HG02970 (cell line): ENCODE data around the gene CNBP.
"Not testable (repeated sequence)": the region's sequence is repeated elsewhere in the genome, so short reads cannot be mapped to it uniquely, and the experiment has no call there.

Experiments
- ATAC-seq: cut with Tn5 transposase; IDR thresholded peaks from one replicate; pipeline ENCODE4 v1.9.1; 2021; ENCODE audit warnings: mild to moderate bottlenecking, moderate library complexity, moderate number of reproducible peaks; ENCODE audit not compliant: unreplicated experiment, low FRiP score

CNBP gene

DNA sequence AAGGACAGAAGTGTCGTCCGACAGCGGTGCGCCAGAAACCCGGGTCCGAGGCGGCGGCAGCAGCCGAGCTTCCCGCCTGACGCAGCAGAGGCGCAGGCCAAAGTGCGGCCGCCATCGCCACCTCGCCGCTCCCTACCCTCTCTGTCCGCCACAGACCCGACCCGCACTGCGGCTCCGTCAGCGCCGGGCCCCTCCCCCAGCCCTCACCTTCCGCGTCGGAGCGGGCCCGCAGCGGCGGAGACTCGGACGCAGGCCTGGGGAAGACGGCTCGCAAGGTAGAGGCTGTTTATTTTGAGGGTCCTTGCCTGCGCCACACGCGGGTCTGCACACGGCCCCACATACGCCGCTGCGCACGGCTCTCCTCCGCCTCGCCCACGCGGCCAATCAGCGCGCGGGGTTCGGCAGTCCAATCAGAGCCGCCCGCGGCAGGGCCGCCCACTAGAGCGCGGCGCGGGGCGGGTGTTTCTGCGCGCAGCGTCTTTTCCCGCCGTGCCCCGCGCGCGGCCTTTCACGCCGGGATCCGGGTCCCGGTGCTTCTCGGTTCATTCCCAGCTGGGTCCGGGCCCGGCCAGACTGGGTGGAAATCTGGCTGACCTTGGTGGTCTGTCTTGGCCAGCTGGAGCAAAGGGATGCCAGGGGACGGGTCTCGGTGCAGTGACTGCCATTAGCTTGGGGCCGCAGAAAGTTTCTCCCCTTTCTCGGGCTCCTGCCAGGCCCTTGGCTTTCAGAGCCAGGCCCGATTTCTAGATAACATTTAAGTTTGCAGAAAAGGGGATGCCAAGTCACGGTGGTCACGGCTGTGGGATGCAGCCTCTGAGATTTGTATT is at the start of gene CNBP:
CNBP (minus strand) TSS at position 328 of the 827 bp plus-strand sequence. CDS start 12,139 bp downstream, outside the sequence.
- ATAC-seq, result peak; percentile 90

DNA sequence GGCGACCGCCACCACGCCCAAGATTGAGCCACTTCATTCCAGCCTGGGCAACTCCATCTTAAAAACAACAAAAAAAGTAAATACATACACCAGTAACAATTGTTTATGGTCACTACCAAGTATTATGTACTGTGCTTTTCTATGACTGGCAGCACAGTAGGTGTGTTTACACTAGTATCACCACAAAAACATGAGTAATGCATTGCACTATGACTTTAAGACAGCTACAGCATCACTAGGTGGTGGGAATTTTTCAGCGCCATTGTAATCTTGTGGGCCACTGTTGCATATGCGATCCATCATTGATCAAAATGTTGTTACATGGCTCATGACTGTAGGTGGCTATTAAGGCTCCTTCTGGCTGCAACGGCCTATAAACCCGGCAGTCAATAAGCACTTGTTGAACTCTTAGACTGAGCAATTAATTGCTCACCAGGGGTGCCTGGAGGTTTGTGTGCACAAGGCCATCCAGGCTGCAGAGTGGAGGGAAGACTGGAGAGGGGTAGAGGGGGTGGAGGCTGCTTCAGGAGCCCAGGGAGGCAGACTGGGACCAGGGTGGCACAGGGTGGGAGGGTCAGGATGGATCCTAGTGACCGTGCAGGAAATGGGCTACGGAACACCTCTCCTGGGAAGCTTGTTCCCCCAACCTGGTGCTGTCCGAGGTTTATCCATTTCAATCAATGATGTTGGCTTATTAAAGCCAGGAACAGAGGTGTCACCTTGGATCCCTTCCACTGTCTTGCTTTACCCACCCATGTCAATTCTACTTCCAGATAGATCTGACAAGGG is 47.8 kb upstream of the CNBP start:
- ATAC-seq, result no peak

DNA sequence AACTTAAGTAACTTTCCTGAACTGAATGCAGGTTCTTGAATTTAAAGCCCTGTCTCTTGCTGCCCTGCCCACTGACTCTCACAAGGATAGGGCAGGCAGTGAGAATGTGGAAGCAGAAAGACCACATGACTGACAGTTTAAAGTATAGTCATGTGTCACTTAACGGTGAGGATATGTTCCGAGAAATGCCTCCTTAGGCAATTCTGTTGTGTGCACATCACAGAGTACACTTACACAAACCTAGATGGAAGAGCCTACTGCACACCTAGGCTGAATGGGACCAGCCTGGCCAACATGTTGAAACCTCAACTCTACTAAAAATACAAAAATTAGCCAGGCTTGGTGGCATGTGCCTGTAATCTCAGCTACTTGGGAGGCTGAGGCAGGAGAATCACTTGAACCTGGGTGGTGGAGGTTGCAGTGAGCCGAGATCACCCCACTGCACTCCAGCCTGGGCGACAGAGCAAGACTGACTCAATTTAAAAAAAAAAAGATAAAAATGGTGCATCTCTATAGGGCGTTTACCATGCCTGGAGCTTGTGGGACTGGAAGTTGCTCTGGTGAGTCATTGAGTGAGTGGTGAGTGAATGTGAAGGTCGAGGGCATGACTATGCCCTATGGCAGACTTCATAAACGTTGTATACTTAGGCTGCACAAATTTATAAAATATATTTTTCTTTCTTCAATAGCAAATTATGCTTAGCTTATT is 46.8 kb upstream of the CNBP start:
- no peak for ATAC-seq

DNA sequence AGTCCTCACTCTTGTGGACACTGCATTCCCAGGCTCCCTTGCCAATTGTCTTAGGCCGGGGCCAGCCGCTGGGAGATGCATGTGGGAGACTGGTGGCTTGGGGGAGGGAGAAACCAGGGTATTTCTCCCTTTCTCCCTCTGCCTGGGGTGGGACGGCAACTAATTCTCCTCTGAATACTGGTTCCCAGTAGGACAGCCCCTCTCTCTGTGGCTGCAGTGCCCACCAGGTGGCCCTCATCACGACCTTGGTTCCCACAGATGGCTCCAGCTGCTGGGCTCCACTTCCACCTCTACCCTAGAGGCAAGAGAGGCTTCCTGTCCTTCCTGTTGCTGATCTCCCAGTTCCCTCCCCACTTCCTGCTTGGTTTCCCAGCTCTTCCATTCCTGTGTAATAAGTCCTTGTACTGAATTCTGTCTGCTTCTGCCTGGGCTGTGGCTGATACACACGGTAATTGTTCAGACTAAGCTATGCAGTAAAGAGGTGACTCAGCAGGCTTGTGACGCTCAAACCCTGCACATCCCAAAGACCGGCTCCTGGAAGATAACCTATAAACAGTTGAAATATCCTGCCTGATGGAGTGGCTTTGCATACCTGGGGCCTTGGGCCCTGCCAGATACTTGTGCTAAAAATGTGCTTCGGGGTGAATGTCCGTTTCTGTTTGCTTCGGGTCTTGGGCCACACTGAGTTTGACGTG is 45.3 kb upstream of the CNBP start:
- ATAC-seq, result no peak

DNA sequence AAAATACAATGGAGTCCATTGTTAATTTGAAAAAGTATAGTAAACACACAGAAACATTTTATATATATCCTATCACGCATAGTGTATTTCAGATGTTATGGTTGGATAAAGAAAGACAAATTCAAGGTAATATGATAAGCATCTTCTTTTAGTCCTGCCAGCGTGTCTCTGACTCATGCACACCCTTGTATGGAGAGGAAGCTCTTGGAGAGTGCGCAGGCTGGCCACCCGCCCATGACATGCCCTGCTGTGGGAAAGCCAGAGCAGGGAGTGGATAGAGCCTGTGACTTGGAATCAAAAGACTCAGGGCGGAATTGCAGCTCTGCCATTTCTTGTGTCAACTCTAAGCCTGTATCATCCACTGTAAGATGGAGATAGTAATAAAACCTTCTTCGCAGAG is 42.7 kb upstream of the CNBP start:
- no peak for ATAC-seq

DNA sequence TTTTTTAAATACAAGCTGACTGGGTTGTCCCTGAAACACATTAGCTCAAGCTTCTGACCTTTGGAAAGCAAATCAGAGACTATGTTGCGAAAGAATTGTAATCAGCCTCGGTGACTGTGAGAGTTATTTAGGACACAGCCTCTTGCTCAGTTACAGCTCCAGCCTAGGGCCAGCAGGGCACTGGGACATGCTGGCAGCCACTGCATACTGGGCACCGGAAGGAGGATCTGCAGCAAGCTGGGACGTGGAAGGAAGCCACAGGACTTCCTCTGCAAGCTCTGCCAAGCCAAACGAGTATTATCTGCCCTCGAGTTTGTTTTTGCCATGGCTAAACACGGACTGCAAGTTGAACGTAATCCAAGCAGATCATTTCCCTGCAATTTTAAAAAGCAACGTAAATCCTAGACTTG is 41.3 kb upstream of the CNBP start:
- no peak for ATAC-seq

DNA sequence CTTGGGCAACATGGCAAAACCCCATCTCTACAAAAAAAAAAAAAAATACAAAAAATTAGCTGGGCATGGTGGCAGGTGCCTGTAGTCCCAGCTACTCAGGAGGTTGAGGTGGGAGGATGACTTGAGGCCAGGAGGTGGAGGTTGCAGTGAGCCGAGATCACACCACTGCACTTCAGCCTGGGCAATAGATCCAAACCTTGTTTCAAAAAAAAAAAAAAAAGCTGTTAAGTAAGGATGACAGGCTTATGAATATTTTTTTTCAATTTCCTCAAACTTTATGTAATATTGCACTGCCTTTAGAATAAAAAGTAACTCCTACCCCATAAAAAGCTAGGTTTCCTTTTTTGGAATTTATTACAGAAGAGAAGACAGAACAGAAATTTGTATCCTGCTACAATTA is 40.7 kb upstream of the CNBP start:
- ATAC-seq, result not testable (repeated sequence)

DNA sequence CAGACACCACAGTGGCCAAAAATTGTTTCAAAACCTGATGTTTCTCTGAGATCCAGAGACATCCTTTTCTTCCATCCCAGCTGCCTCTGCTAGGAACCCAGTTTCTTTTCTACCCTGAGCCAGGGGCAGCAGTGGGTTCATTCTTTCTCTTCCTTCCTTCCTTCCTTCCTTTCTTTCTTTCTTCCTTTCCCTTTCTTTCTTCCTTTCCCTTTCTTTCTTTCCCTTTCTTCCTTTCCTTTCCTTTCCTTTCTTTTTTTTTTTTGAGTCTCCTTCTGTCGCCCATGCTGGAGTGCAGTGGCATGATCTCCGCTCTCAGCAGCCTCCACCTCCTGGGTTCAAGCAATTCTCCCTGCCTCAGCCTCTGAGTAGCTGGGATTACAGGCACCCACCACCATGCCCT is 35.0 kb upstream of the CNBP start:
- ATAC-seq, result no peak

DNA sequence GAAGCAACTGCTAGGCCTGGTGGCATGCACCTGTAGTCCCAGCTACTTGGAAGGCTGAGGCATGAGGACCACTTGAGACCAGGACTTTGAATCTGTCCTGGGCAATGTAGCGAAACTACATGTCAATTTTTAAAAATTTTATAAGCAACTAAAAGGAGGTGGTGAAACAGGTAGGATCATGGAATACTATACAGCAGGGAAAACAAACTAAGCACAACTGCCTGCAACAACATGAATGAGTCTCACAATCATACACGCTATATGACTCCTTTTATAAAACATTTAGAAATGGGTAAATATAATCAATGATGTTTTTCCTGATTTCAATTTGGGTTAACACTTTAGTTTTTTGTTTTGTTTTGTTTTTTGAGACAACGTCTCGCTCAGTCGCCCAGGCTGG is 29.5 kb upstream of the CNBP start:
- no peak for ATAC-seq

DNA sequence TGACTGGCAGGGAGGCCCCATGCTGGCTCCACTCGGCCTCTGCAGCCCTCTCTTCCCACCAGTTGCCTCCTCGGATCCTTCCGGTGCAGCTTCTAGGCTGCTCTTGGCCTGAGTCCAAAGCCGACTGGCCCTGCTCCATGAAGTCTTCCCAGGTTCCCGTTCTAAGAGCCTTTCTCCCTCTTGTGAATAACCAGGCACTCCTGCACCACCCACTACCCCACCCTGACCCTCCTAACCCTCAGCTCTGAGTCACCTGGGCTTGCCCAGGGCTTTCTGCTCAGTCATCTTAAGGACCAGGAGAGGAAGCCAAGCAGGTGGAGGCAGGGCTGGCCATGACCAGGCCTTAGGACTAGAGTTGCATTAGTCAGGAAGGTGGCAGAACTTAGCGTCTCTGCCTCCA is 28.1 kb upstream of the CNBP start:
- ATAC-seq, result no peak

DNA sequence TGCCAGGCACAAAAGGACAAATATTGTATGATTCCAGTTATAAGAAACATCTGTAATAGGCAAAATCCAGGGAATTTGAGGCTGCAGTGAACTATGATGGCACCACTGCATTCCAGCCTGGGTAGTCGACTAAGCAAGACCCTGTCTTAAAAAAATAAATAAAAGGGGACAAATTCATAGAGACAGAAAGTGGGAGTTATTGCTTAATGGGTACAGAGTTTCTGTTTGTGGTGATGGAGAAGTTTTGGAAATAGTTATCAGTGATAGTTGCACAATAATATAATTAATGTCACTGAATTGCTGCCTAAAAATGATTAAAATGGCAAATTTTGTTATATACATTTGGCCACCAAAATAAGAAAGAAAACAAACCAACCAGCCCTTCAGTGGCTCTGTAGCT is 27.6 kb upstream of the CNBP start:
- no peak for ATAC-seq

DNA sequence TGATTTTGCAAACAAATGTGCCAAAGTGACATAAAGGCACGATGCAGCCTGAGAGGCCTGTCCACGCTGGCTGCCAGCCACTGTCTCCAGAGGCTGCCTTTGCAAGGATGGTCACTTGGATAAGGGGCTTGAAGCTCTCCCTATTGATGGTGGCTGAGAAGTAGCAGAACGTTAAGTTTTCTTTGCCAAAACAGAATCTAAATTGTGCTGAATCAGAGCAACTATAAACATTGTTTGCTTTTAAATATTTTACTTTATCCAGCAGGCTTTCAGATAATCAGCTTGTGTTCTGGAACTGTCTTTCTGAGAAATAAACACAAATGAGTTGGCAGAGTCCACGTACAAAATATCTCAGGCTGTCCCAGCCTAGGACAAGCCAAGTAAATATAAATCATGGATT is 23.8 kb upstream of the CNBP start:
- no peak for ATAC-seq

DNA sequence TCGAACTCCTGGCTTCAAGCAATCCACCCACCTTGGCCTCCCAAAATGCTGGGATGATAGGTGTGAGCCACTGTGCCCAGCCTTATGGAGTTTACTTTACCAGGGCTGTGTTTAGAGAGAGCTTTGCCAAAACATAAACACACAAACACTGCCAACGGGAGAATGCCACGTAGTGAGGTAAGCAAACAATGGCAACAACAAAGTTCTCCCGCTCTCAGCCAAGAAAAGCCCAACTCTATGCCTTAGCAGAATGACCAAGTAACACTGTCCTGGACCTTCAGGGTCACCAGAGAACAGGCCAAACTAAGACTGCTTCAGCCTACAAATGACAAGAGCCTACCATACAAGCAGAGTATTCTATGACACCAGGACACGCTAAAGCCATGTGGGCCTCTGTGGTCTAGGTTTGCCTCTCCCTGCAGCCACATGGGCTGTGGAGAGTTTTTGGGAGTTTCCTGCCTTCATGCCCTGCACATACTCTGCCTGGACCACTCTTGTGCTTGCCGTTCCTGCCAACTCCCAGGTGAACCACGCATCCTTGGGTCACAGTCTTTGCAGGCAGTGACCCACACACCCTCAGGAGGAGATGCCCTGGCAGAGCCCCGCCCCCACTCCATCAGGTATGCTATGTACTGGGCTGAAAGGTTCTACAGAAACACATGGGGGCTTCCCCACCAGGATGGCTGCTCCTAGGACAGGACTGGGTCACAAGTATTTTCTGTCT is 21.6 kb upstream of the CNBP start:
- ATAC-seq, result no peak

DNA sequence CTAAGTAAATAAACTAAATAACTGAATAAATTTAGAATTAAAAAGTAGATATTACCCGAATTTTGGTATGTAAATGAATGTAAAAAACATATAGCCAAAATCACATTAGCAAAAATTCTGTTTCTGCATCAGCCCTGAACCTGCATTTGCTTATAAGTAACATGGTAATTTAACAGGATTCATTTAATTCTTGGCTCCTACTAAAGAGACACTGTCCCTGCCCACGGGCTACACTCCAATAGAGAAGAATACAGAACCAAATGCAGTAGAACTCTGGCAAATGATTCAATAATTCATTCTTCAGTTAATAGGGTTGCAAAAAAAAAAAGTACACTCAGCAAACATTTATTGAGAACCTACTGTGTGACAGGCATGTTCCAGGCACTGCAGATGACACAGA is 20.8 kb upstream of the CNBP start:
- no peak for ATAC-seq

DNA sequence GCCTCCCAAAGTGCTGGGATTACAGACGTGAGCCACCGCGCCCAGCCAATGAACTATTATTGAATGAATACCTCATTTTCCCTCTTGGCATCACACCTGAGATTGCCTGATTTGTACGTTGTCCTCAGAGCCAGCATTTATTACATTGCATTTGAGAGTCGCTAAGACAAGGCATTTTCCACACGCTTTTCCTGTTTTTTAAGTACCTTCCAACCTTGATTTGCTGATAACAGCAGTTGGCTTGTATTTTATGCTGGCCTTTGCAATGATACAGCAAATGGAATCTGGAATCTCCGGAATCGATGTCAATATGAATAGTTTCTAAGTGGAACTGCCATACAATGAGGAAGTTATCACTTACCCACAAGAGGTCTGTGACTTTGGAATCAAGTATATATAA is 15.7 kb upstream of the CNBP start:
- ATAC-seq, result no peak

DNA sequence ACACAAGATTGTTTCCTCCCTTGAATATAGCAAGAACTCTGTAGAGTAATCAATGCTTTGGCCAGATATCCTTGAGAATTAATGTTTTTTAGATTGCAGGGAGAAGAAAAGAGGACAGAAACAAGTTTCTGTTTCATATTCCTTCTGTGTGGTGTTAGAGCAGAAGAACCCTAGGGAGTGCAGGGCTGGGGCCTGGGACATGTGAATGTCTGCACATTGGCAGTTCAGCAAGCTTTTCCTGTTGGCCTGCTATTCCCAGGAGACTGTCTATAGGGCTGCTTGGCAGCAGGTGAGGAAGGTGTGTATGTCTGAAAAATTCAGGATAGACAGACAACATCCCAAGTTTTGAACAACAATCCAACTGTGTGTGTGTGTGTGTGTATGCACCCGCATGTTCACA is 13.6 kb upstream of the CNBP start:
- ATAC-seq, result no peak

DNA sequence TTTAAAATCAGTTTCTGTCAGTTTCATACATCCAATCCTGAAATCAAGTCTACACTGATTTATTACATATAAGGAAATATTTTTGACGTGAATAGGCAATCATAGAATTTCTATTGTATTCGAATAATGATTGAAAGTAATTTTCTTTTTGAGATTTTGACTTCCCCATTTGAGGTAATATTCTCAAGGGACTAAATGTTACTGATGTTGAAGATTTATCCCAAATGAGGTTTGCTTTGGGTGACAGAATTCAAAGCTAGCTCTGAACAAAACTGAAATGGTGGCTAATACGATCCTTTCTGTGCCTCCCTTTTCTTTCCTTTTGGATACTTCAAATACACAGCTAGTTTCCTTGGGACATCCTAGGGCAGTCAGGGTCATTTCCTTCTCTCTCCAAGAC is 12.9 kb upstream of the CNBP start:
- ATAC-seq, result no peak

DNA sequence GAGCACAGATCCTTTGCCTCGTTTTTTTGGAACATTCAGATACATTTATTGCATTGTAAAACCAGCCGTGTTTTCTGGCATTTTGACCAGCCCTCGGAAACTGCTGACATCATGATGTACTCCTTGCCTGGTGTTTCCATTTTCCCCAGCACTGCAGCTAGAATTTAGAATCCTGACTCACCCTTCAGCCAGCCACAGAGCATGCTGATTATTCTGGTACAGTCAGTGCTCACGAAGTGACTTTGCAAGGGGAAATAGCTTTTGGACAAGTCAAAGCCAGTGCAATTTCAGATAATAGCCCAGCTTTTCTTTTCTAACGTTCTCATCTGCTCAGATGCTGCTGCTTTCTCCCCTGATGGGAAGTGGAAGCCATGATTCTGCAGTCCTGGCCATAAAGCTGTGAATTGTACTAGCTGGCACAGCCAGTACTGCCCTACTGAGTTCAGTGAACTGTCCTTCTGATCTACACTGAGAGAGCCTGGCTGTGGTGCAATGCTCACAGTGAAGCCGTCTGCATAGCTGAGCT is 12.1 kb upstream of the CNBP start:
- no peak for ATAC-seq

DNA sequence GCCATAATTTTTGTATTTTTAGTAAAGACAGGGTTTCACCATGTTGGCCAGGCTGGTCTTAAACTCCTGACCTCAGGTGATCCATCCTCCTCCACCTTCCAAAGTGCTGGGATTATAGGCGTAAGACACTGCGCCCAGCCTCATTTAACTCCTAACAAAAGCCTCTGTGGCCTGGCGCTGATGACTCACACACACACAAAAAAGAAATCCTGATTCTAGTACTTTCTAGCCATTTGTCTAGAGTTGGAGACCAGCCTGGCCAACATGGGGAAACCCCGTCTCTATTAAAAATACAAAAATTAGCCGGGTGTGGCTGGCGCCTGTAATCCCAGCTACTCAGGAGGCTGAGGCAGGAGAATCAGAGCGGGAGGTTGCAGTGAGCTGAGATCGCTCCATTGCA is 6.1 kb upstream of the CNBP start:
- not testable (repeated sequence) for ATAC-seq

DNA sequence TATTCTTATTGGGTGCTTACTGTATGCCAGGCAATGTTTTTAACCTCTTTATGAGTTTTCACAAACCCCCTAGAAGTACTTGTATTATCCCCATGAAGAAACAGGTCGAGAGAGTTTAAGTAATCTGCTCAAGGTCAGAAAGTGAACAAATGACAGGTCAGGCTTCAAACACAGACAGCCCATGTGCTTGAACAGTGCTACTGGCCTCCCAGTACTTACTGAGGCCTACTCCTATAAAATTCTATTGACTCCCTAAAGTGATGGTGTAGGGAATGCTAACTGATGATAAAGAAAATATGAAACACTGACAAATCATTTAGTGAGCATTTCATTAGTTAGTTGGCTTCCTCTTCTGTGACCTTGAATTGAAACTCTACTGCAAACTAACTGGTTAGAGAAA is 4.2 kb upstream of the CNBP start:
- no peak for ATAC-seq
